Loucy (cell line): ENCODE data around the gene MYH9.

Experiments
- EZH2phosphoT487 ChIP-seq: fragments of 200-600 bp; IDR thresholded peaks from 2 replicates; pipeline ENCODE4 v1.6.1; 2018; ENCODE audit warnings: antibody characterized with exemption, mild to moderate bottlenecking, moderate library complexity, borderline replicate concordance
- TF ChIP-seq, protein P1 (sequence below): fragments of 200-600 bp; sonication (generic); conservative IDR thresholded peaks from 2 replicates; pipeline ENCODE4 v1.5.1; 2014; ENCODE audit warnings: mild to moderate bottlenecking, antibody characterized with exemption, low read length

DNA sequence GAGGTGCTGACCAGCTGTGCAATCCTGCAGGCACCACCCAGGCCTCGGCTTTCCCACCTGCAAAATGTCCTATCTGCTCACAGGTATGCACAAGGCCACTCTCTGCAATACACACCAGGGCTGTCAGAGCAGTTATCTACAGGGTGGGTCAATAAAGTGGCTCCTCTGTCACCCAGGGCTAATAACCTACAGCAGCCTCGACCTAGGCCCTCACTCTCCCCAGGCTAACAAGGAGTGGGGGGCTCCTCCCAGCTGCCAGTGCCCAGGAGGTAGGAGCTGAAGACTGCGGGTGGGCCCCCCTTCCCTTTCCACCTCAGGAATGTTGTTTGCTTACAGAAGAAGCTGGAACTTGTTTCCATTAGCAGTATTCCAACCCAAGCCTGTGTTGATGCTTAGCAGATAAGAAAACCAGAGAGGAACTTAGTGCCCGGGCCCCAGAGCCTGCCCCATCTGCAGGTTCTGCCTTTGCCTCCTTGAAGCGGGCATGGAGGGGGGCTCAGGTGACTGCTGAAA lies 26.8 kb downstream of the MYH9 start:
- TF ChIP-seq, protein P1, sequence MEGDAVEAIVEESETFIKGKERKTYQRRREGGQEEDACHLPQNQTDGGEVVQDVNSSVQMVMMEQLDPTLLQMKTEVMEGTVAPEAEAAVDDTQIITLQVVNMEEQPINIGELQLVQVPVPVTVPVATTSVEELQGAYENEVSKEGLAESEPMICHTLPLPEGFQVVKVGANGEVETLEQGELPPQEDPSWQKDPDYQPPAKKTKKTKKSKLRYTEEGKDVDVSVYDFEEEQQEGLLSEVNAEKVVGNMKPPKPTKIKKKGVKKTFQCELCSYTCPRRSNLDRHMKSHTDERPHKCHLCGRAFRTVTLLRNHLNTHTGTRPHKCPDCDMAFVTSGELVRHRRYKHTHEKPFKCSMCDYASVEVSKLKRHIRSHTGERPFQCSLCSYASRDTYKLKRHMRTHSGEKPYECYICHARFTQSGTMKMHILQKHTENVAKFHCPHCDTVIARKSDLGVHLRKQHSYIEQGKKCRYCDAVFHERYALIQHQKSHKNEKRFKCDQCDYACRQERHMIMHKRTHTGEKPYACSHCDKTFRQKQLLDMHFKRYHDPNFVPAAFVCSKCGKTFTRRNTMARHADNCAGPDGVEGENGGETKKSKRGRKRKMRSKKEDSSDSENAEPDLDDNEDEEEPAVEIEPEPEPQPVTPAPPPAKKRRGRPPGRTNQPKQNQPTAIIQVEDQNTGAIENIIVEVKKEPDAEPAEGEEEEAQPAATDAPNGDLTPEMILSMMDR = no peak
- TF ChIP-seq EZH2phosphoT487 = no peak
